Stimulated activated CD8-positive, alpha-beta memory T cell treated with anti-CD3 and anti-CD28 coated beads, Interleukin-7, amount 100 ng/mL, for 1 hour (primary cell): ENCODE measurements around the gene FBXW11.
"Not testable (repeated sequence)": the region's sequence is repeated elsewhere in the genome, so short reads cannot be mapped to it uniquely, and the experiment has no call there.

Experiments
- DNase-seq, 2 donors: peaks; one replicate each; pipeline ENCODE4 v3.0.0-alpha.2; 2020; ENCODE audit warnings: low read depth in 2 of 2

The FBXW11 gene

GRCh38 chr5:171913987-171914273 is 92.5 kb downstream of the FBXW11 start:
- DNase-seq: no peak

- no peak for DNase-seq
These were observed 95.3 kb downstream of the FBXW11 start for GRCh38 chr5:171911152-171911551.

DNA sequence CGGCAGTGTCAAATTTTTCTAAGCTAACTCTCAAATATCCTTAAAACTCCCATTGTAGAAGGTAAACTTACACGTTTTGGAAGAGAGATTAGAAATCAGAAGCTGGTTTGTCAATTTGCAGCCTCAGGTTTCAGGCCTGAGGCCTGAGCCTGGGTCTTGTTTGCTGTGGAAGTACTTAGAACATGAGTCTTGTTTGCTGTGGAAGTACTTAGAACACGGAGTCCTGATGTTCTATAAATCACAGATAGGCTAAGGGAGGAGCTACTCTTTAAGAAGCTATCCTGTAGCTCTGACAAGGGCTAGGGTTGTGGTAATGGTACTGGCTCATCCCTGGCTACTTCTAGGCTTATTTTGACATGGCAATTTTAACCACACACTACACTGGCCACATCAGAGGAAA is 97.8 kb downstream of the FBXW11 start:
- DNase-seq: no peak

DNA sequence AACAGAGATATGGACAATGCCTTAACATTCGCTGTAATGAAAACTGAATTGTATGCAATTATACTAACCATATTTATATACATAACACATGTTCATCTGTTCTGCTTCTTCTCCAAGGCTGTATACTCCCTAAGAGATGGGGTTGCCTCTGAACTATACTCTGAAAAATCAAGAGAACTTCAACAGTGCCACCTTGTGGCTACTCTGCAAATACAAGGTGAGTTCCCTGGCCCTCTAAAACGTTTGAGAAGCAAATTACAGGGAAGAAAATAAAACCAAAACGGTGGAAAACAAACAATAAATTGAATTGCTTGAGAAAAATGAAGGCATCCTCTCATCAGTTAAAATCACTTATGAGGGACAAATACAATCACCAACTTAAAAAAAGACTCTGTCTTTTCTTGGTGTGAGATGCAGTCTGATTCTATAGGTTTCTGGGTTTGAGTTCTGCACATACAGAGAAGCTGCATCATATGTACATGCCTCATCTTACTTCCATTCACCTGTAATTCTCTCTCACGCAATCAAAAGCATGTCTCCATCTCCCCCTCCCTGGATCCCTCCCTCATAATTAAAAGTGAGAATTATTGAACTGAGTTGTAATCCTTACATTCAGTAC is 98.6 kb downstream of the FBXW11 start:
- DNase-seq: peak; percentile 15 to 20

DNA sequence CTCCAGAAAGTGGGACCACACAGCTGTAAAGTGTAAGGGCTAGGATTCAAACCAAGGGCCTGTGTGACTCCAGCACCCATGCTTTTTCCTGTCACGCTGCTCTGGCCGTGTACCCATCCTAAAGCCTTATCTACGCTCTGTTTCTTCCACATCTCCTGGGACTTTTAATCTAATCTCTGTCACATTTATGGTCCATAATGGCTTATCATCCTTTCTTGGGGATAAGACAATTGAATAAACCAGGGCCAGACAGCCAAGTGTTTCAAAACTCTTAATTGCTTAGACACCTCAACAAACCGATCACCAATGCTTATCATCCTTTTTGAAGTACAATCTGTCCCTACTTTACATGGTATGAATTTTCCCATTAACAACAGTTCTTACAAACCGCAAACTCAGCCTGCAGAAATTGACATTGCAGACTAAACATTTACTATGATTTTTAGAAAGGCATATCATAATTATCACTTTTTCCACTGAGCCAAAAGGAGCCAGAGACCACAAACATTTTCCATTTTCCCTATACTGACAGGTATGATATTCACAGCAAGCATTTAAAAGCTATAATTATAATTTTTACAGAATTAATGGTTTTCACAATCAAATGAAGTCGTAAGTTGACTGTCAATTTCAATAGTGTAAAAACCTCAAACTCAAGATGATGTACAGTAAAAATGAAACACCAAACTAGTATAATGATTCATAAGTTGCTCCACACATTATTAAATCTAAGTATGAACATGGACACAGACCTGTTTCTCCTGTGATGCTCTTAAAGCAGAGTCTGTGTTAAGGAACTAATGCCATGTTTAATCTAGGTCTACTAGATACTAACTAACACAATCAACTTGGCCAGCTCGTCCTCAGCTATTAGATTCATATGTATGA is 99.5 kb downstream of the FBXW11 start:
- no peak for DNase-seq

GRCh38 chr5:171906066-171906570 is 100.3 kb downstream of the FBXW11 start:
- DNase-seq: no peak

GRCh38 chr5:171904886-171905285 is 101.6 kb downstream of the FBXW11 start:
- DNase-seq: no peak

- DNase-seq: no peak
These were observed 104.7 kb downstream of the FBXW11 start for GRCh38 chr5:171901764-171902163.

- no peak for DNase-seq
These were observed 106.6 kb downstream of the FBXW11 start for GRCh38 chr5:171899792-171900191.

DNA sequence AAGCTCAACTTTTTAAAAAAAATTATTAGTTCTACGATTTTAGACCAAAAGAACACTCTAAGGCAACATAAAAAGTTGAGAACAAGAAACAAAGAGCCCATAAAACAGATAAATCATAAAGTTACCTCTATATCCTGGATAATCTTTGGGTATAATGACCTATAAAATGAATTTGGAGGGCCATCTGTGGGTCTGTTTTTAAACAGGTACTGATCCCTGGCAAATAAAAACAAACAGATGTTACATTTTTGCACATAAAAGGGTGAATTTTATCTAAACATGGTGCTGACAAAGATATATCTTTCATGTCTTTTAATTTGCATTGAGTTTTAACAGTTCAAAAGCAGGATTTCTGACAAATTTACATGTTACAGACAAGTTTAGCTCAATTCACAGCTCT is 107.6 kb downstream of the FBXW11 start:
- DNase-seq: no peak

GRCh38 chr5:171898386-171898785 is 108.1 kb downstream of the FBXW11 start:
- no peak for DNase-seq

GRCh38 chr5:171897231-171897630 is 109.2 kb downstream of the FBXW11 start:
- DNase-seq: no peak

DNA sequence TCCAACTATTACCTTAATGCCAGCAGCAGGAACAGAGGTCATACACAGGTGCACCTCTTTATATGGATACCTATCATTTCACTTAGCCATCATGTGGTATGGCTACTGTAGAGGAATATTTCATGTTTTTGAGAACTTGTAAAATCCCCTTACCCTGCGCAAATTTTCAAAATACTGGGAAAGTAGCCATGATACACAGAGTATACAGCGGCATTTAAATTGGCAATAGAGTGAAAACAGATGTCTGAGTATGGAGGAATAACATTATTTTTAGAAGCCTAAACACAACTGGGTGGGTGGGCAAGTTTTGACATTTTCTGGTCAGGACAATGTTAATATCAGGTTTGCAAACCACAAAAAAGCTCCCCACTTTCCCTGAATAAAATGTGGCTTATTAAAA is 111.4 kb downstream of the FBXW11 start:
- no peak for DNase-seq

DNA sequence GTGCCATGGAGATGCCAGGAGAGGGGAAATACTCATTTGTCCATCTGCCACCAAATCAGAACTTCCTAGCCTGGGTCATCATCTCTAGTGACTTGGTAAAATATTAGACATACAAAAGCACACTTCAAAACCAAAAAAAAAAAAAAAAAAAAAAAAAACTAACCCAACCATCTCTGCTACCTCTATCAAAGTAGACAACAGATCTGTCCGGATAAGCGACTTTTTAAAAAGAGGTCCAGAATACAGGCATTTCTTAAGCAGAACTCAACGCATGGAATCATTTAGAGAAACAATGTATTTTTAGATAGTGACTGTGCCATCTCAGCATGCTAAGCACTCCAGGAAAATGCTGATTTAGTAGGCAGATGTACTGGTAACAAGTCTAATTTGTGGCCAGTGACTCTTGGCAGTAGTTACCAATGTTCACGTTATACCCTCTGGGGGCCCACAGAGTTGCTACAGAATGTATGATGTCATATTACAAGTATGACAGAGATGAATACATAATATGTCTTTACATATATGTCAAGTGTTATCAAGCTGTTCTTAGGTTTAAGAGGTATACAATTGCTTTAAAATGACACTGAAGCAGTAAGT is 113.0 kb downstream of the FBXW11 start:
- no peak for DNase-seq

DNA sequence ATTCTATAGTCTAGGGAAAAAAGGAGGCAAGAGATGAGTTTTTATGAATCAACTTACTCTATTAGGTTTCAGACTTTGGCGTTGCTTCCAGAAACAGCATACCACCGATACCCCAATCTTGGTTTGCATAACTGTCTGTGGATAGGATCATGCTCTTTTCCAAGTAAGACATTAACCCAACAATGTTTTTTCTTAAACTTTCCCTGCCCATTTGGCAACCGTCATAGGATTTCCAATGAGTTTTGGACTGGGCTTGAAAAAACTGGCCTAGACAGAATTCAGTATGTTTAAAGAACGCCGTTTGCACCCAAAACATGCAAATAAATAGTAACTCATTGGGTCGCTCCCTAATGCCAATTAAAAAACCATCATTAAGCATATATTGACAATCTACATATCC is 114.8 kb downstream of the FBXW11 start:
- no peak for DNase-seq

- no peak for DNase-seq
These were observed 115.3 kb downstream of the FBXW11 start for GRCh38 chr5:171891150-171891549.

- DNase-seq: no peak
These were observed 118.4 kb downstream of the FBXW11 start for GRCh38 chr5:171888051-171888481.

GRCh38 chr5:171886037-171886436 is 120.4 kb downstream of the FBXW11 start:
- DNase-seq: not testable (repeated sequence)

- no peak for DNase-seq
These were observed 124.3 kb downstream of the FBXW11 start for GRCh38 chr5:171882118-171882517.

GRCh38 chr5:171874234-171874633 is 132.2 kb downstream of the FBXW11 start:
- no peak for DNase-seq

GRCh38 chr5:171872666-171873065 is 133.8 kb downstream of the FBXW11 start:
- DNase-seq: no peak

GRCh38 chr5:171871711-171872110 is 134.7 kb downstream of the FBXW11 start:
- no peak for DNase-seq

DNA sequence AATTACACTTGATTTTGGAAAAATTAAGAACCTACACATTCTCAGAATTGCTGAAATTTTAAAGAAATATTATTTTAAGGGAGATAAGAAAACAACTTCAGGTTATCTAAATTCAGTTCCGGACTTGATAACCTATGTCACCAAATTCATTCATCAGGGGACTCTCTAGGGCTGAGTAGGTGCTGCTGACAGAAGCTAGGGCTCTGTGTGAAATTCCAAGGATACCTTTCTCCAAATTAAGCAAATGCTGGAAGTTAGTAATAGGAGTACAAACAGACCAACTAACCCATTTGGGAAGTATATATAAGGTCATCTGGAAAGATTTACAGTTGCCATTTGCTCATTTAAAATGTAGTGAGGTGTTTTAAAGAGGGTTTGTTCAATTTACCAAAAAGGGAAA is 136.5 kb downstream of the FBXW11 start:
- DNase-seq: no peak
